Ascending aorta (tissue), 2 donors: Measurements from ENCODE around the gene LCE1B. TPM values are rescaled to one million over a fixed set of nuclear protein-coding genes. Genes with fewer than 3 reads are reported as not detected.

ENCODE experiments used
- DNase-seq, 2 donors: peaks; one replicate each; pipeline ENCODE4 v3.0.0-alpha.2; 2019; ENCODE audit warnings: low spot score in 2 of 2
- H3K27ac ChIP-seq, 2 donors: fragments of 200-600 bp; sonication (generic); one replicate each; pipeline ENCODE4 v1.5.1; 2016 to 2017; ENCODE audit warnings: mild to moderate bottlenecking in 1 of 2
- H3K27me3 ChIP-seq: fragments of 200-600 bp; sonication (generic); one replicate; pipeline ENCODE4 v1.5.1; 2017
- H3K36me3 ChIP-seq, 2 donors: fragments of 200-600 bp; sonication (generic); one replicate each; pipeline ENCODE4 v1.5.1; 2016
- H3K4me1 ChIP-seq, 2 donors: fragments of 200-600 bp; sonication (generic); one replicate each; pipeline ENCODE4 v1.5.1; 2016 to 2017; ENCODE audit warnings: mild to moderate bottlenecking in 1 of 2
- H3K4me3 ChIP-seq, 2 donors: fragments of 200-600 bp; sonication (generic); one replicate each; pipeline ENCODE4 v1.5.1; 2016 to 2017; ENCODE audit warnings: mild to moderate bottlenecking in 1 of 2
- H3K9me3 ChIP-seq, 2 donors: fragments of 200-600 bp; sonication (generic); one replicate each; pipeline ENCODE4 v1.5.1; 2016
- CTCF ChIP-seq, 3 experiments: fragments of 200-600 bp in 2 of 3; fragments of 450-650 bp in 1 of 3; sonication (generic) in 2 of 3; IDR thresholded peaks; one replicate each; pipeline ENCODE4 v1.5.1; 2016 to 2019; ENCODE audit warnings: antibody characterized with exemption in 3 of 3, mild to moderate bottlenecking in 1 of 3, moderate library complexity in 1 of 3
- intact Hi-C: fragments of 100-400 bp; cut with DNase I; formaldehyde crosslinking; loops from one replicate; pipeline ENCODE4 v1.15.1; 2023
- total RNA-seq: library from RNA; depleted of rRNA; stranded (reverse); fragments of >200 nt; gene quantifications from one replicate; pipeline ENCODE4 v1.1.0, GENCODE V29; 2016

LCE1B gene
- total RNA-seq: not detected

- H3K27ac ChIP-seq: no peak within 1 kb of the TSS
- H3K4me3 ChIP-seq: no peak within 1 kb of the TSS
- no peaks in the 10 kb centered on the region for H3K4me1 ChIP-seq
- TF ChIP-seq CTCF (IDR thresholded peaks at IDR 0.05): no peak
- H3K9me3 ChIP-seq: no peaks in the 10 kb centered on the region
- H3K27me3 ChIP-seq: no peaks in the 10 kb centered on the region
- no peaks in the 10 kb centered on the region for H3K36me3 ChIP-seq
- intact Hi-C loops: no loop called here
- no peak for DNase-seq
Measured at GRCh38 chr1:152811671-152812070, at the start of gene LCE1B. Gene LCE1B, plus strand, starts transcription at chr1:152811971. Its CDS starts 476 bp downstream, at chr1:152812447.

GRCh38 chr1:152768847-152769533, 42.8 kb upstream of the LCE1B start:
- no peak for TF ChIP-seq CTCF (IDR thresholded peaks at IDR 0.05)
- H3K4me3 ChIP-seq: no peak overlapping the region
- H3K4me1 ChIP-seq: no peaks in the 10 kb centered on the region
- no peak for DNase-seq
- no peak overlapping the region for H3K27ac ChIP-seq
- intact Hi-C loops: no loop called here
- no peaks in the 10 kb centered on the region for H3K27me3 ChIP-seq
- no peaks in the 10 kb centered on the region for H3K36me3 ChIP-seq
- H3K9me3 ChIP-seq: no peaks in the 10 kb centered on the region

- intact Hi-C loops: no loop called here
- no peak for DNase-seq
- no peak overlapping the region for H3K4me3 ChIP-seq
- H3K36me3 ChIP-seq: no peaks in the 10 kb centered on the region
- no peak for TF ChIP-seq CTCF (IDR thresholded peaks at IDR 0.05)
- no peaks in the 10 kb centered on the region for H3K4me1 ChIP-seq
- no peaks in the 10 kb centered on the region for H3K9me3 ChIP-seq
- no peaks in the 10 kb centered on the region for H3K27me3 ChIP-seq
- H3K27ac ChIP-seq: no peak overlapping the region
Measured at GRCh38 chr1:152770411-152770810, 41.4 kb upstream of the LCE1B start.

- Histone ChIP-seq H3K9me3 (no peaks in the 10 kb centered on the region), H3K4me3 (no peak within 1 kb of the TSS), H3K4me1 (no peaks in the 10 kb centered on the region), H3K27me3 (no peaks in the 10 kb centered on the region), H3K36me3 (no peaks in the 10 kb centered on the region), H3K27ac (no peak within 1 kb of the TSS)
- TF ChIP-seq CTCF (IDR thresholded peaks at IDR 0.05): no peak
- intact Hi-C loops: no loop called here
- no peak for DNase-seq
Measured at GRCh38 chr1:152774875-152775274, 36.9 kb upstream of the LCE1B start, which contains the start of gene LCE1F. Gene LCE1F, plus strand, starts transcription at chr1:152775140. Its CDS starts 1,232 bp downstream, at chr1:152776372.

GRCh38 chr1:152776361-152776760, 35.4 kb upstream of the LCE1B start:
- TF ChIP-seq CTCF (IDR thresholded peaks at IDR 0.05): no peak
- intact Hi-C loops: no loop called here
- no peaks in the 10 kb centered on the region for H3K4me1 ChIP-seq
- H3K27ac ChIP-seq: no peak overlapping the region
- DNase-seq: no peak
- no peaks in the 10 kb centered on the region for H3K27me3 ChIP-seq
- no peaks in the 10 kb centered on the region for H3K36me3 ChIP-seq
- no peaks in the 10 kb centered on the region for H3K9me3 ChIP-seq
- H3K4me3 ChIP-seq: no peak overlapping the region
